Peyer's patch (tissue), 4 donors: ENCODE measurements around the gene STMN3.

ENCODE experiments used
- CTCF ChIP-seq, 6 experiments: fragments of 450-650 bp in 4 of 6; fragments of 200-600 bp in 2 of 6; sonication (generic) in 1 of 6; IDR thresholded peaks; one replicate each; pipeline ENCODE4 v1.5.1; 2017 to 2019; ENCODE audit warnings: antibody characterized with exemption in 6 of 6, mild to moderate bottlenecking in 3 of 6, moderate library complexity in 1 of 6
- POLR2A ChIP-seq, 2 donors: fragments of 450-650 bp; IDR thresholded peaks; one replicate each; pipeline ENCODE4 v1.5.1; 2017; ENCODE audit warnings: antibody characterized with exemption in 2 of 2, mild to moderate bottlenecking in 2 of 2, moderate library complexity in 2 of 2

GRCh38 chr20:63628246-63628975, 24.8 kb downstream of the STMN3 start:
- TF ChIP-seq POLR2A (IDR thresholded peaks at IDR 0.05) (peak in 1 of 2 donors; percentile 44), CTCF (IDR thresholded peaks at IDR 0.05) (no peak)
